Fibroblast of pulmonary artery (primary cell): Measurements from ENCODE around the gene DNAJB6.

ENCODE experiments used
- DNase-seq: peaks from one replicate; pipeline ENCODE4 v3.0.0-alpha.2; 2010; ENCODE audit warnings: low read depth
- H3K4me3 ChIP-seq: replicated peaks from 2 replicates; pipeline ENCODE4 v1.5.1; 2011; ENCODE audit warnings: low read depth, mild to moderate bottlenecking, control low read depth, low read length, moderate library complexity
- TF ChIP-seq, protein P1 (sequence below): IDR thresholded peaks from 2 replicates; pipeline ENCODE4 v1.5.1; 2011; ENCODE audit warnings: mild to moderate bottlenecking, control low read depth, low read length, inconsistent platforms; ENCODE audit errors: missing control alignments

DNAJB6 gene

DNA sequence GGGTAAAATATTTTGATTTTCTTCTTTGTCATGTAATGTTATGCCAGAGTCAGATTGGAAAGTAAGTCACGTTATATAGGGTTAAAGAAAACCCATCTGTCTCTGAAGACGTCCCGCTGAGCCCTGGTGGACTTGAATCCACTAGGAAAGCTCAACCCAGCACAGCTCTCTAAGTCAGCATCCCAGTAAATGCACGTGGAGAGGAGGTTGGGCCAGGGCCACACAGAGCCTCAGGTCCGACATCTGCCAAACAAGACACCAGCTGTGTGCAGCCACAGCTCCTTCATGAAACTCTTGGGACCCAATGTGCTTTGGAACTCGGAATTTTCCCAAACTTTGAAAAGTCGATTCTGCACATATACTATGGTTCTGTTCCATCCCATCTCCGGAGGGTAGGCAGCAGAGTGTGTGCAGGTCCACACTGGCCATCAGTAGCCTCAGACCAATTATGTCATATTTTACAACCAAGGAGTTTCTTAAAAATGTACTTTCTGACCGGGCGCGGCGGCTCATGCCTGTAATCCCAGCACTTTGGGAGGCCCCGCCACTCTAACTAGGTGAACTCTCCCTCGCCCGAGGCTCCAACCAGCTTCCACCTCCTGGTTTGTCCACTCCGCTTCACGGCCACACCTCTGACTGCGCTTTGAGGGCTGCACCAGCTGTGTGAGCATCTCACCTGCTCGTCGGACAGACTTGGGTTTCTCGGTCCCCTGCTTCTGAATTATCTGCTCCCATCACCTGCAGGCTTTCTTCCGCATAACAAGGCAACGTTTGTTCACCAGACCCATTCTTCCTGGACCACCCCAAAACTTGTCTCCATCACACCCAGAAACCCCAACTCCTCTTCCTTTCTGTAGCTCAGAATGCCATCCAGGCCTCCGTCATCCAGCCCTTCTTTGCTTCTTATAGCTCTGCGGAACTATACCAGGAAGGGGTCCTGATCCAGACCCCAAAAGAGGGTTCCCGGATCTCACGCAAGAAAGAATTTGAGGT is 29.7 kb upstream of the DNAJB6 start:
- TF ChIP-seq, protein P1, sequence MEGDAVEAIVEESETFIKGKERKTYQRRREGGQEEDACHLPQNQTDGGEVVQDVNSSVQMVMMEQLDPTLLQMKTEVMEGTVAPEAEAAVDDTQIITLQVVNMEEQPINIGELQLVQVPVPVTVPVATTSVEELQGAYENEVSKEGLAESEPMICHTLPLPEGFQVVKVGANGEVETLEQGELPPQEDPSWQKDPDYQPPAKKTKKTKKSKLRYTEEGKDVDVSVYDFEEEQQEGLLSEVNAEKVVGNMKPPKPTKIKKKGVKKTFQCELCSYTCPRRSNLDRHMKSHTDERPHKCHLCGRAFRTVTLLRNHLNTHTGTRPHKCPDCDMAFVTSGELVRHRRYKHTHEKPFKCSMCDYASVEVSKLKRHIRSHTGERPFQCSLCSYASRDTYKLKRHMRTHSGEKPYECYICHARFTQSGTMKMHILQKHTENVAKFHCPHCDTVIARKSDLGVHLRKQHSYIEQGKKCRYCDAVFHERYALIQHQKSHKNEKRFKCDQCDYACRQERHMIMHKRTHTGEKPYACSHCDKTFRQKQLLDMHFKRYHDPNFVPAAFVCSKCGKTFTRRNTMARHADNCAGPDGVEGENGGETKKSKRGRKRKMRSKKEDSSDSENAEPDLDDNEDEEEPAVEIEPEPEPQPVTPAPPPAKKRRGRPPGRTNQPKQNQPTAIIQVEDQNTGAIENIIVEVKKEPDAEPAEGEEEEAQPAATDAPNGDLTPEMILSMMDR = no peak
- no peak for DNase-seq
- no peak overlapping the region for H3K4me3 ChIP-seq

DNA sequence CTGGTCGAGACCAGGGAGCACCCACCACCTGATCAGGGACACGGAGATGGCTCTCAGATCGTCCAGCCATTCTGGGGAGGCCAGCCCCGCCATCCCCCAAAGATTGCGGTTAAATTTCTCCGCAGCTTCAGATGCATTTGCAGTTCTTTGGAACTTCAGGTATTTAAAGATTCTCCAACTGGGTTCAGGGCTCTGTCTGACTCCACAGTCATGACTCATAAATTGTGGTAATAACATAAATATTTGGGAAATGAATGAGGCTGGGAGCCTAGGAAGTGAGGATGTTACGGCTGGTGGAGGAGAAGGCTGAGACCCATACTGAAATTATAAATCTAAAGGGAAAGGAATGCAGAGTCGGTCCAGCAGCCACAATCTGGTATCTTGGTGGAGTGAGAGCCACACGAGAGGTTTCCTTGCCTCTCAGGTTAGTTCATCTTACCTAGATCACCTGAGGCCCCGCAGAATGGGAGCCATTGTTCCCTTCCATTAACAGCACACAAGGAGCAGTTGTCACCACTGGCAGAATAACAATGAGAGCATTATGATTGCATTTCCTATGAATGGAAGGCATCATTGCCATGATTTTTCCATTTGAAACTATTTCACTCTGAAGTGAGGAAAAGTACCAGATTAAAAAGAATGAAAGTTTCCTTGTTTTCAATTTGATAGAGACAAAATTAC is 26.7 kb upstream of the DNAJB6 start:
- H3K4me3 ChIP-seq = no peak overlapping the region
- TF ChIP-seq, protein P1 = no peak
- peak; percentile 88 for DNase-seq

DNA sequence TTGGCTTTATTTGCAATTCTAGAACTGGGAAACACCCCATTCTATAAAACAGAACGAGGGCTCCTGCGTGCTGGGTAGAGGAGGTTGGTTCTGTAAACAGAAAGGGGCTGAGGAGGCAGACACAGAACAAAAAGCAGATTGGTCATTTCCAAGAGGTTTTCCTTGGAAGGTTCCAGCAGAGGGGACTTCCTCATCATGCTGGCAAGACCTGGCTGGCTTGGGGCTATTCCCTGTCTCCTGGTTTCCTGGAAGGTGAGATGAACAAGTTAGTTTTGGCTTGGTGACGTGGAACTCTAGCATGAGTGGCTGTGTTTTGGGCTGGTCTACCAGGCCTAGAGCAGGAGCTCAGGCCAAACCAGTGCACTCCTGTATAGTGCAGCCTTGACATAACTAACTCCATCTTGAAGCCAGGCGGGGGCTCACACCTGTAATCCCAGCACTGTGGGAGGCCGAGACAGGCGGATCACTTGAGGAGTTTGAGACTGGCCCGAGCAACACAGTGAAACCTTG is 26.1 kb upstream of the DNAJB6 start:
- no peak for DNase-seq
- TF ChIP-seq, protein P1 = no peak
- H3K4me3 ChIP-seq = no peak overlapping the region

DNA sequence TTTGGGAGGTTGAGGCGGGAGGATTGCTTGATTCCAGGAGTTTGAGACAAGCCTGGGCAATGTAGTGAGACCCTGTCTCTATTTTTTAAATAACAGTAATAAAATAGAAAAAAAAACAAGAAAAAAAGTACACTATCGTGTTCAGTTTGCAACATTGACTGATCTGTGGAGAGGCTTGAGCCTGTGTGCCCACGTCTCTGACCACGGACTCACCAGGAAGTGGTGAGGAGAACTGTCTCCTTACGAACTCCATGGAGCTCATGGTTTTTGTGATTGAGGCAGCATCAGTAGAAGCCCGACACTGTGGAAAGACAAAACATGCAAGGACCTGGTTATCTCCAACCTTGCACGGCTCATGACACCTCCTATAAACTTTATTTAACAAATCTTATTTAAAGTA is 23.9 kb upstream of the DNAJB6 start:
- DNase-seq = no peak
- TF ChIP-seq, protein P1 = no peak
- no peak overlapping the region for H3K4me3 ChIP-seq

DNA sequence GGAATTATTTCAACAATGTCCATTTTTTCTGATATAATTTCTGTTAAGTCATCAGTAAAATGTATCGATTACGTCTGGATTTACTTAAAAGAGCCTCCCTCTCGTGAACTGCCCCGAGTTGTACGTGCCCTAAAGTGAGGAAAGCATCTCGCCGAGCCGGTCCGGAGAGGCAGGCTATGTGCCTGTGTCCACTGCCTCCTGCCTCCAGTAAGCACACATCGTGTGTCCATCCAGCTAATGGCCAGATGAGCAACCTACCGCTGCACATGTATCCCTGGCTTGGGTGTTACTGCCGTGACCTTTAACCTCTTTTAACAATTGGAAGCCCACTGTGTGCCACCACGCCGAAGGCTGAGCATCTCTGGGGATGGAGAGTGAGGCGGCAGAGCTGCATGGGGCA is 23.2 kb upstream of the DNAJB6 start:
- H3K4me3 ChIP-seq = no peak overlapping the region
- no peak for DNase-seq
- TF ChIP-seq, protein P1 = no peak

DNA sequence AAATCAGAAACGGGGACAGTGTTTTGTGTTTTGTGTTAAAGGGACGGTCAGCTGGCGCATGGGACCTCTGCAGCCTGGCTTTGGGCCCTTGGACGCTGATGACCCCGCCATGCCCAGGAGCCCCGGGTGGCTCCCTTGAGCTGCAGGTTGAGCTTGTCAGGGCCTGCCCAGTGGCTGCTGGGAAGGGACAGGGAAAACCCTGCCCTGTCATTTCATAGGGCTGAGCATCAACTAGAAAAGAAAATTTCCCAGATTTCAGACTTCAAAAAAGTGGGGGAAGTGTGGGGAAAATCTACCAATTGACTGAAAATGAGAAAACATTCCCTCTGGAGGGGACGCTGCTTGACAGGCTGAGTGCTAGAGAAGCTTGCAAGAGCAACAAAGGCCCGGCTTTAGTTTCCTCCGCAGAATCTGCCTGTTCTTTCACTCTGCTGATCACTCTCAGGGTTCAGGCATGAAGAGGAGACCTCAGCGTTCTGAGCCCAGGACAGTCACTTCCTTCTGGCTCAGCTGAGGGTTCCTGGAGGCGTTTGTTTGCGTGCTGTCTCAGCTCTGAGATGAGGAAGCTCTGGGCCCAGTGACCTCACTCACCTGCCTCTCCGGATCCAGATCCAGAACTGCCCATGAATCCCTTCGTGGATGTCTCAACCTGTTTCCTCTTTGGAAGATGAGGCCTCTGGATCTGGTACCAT is 18.6 kb upstream of the DNAJB6 start:
- no peak for DNase-seq
- no peak overlapping the region for H3K4me3 ChIP-seq
- TF ChIP-seq, protein P1 = no peak
